ENCODE results near the gene LAMA2. TPM values are rescaled to one million over a fixed set of nuclear protein-coding genes. Genes with fewer than 3 reads are reported as not detected.

LAMA2 gene
- total and polyA plus RNA-seq, 2 donors (not counting 3 experiments of a cell fraction or from before 2014, with no cell fraction given): 0.51 to 0.75 TPM

GRCh38 chr6:129513471-129513870 is 630.5 kb downstream of the LAMA2 start:
- no peak overlapping the region for H3K9ac ChIP-seq (replicated peaks; ENCODE audit: extremely low read depth, insufficient read depth, low read length)
- intact Hi-C loops (cut with micrococcal nuclease) (no loop called here), dilution Hi-C loops (cut with MboI; ENCODE audit: extremely low pct_ligation_motif_present, low sequenced_read_pairs) (no loop called here)
- H3K36me3 ChIP-seq (ENCODE audit: control insufficient read depth in 2 of 2, extremely low read depth in 1 of 2, insufficient read depth in 2 of 2, low read length in 2 of 2): peaks cover 2 to 11% of the 10 kb centered on the region in 2 experiments
- no peaks in the 10 kb centered on the region for H3K9me1 ChIP-seq (replicated peaks; ENCODE audit: control insufficient read depth, extremely low read depth, insufficient read depth, low read length)
- FAIRE-seq: no peak
- H3K27ac ChIP-seq (ENCODE audit: insufficient read depth, low read depth, low read length): no peak overlapping the region
- BruUV-seq (replicated peaks): no TSS peak
- H3K79me2 ChIP-seq (ENCODE audit: control insufficient read depth, insufficient read depth, low read length): no peaks in the 10 kb centered on the region
- no peak overlapping the region for H3K4me2 ChIP-seq (ENCODE audit: insufficient read depth, low read length)
- ChIA-PET CTCF (interaction anchor here (1.0 to 3.8 kb wide), 5 partner anchors 10 to 62 kb away, joined by 3 to 18 read pairs (median 4); no protein-coding TSS in a partner anchor), POLR2A (no interaction called here)
- H3K9me3 ChIP-seq (replicated peaks; ENCODE audit: control insufficient read depth, insufficient read depth, low read length): no peaks in the 10 kb centered on the region
- H3K4me3 ChIP-seq (replicated peaks in 1 of 3; ENCODE audit: insufficient read depth in 1 of 3, low read depth in 1 of 3, low read length in 3 of 3): no peak overlapping the region
- DNase-seq (ENCODE audit: low read depth, low spot score): no peak
- H2AFZ ChIP-seq (ENCODE audit: low read depth, low read length): no peak overlapping the region
- peaks cover 4% of the 10 kb centered on the region for H3K4me1 ChIP-seq (ENCODE audit: control insufficient read depth, extremely low read depth, insufficient read depth, low read length)
- TF ChIP-seq POLR2A (IDR thresholded peaks at IDR 0.05; ENCODE audit: low read depth, low read length) (no peak), JUN (IDR thresholded peaks at IDR 0.05; ENCODE audit: borderline replicate concordance, insufficient read depth, insufficient read length, low read depth) (no peak), MYC (IDR thresholded peaks at IDR 0.05; ENCODE audit: low read depth, low read length) (no peak), POLR2AphosphoS5 (IDR thresholded peaks at IDR 0.05; ENCODE audit: insufficient read depth, low read depth, low read length) (no peak), EZH2 (IDR thresholded peaks at IDR 0.05; ENCODE audit: borderline replicate concordance, low read depth, low read length, severe bottlenecking) (no peak), MAX (IDR thresholded peaks at IDR 0.05; ENCODE audit: insufficient read depth, insufficient read length) (no peak), GATA2 (IDR thresholded peaks at IDR 0.05; ENCODE audit: insufficient read depth, insufficient read length, low read depth, low read length) (no peak)
- H3K27me3 ChIP-seq (ENCODE audit: control insufficient read depth in 2 of 2, insufficient read depth in 2 of 2, low read length in 2 of 2): no peaks in the 10 kb centered on the region
- no peaks in the 10 kb centered on the region for H4K20me1 ChIP-seq (replicated peaks; ENCODE audit: control insufficient read depth, extremely low read depth, insufficient read depth, low read length)

DNA sequence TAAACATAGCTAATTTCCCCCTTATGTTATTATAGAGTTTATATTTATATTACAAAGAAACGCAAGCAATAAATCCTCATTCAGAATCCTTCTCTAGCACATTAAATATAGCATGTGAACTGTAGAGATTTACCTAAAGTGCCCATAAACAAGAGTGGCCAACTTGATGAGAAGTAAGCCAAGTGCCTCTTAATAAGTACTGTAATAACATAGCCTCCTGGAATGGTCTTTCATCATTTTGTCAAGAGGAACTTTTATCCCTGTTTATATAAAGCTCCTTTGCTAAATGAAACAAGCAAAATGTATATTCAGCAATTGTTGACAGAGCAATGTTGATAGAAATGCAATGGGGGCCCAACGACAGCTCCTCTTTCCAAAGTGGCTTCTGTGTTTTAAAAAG is 632.1 kb downstream of the LAMA2 start:
- Histone ChIP-seq H4K20me1 (replicated peaks; ENCODE audit: control insufficient read depth, extremely low read depth, insufficient read depth, low read length) (no peaks in the 10 kb centered on the region), H2AFZ (ENCODE audit: low read depth, low read length) (no peak overlapping the region), H3K4me2 (ENCODE audit: insufficient read depth, low read length) (no peak overlapping the region), H3K9me1 (replicated peaks; ENCODE audit: control insufficient read depth, extremely low read depth, insufficient read depth, low read length) (no peaks in the 10 kb centered on the region), H3K27me3 (ENCODE audit: control insufficient read depth in 2 of 2, insufficient read depth in 2 of 2, low read length in 2 of 2) (no peaks in the 10 kb centered on the region), H3K36me3 (ENCODE audit: control insufficient read depth in 2 of 2, extremely low read depth in 1 of 2, insufficient read depth in 2 of 2, low read length in 2 of 2) (peaks cover 2 to 11% of the 10 kb centered on the region in 2 experiments), H3K27ac (ENCODE audit: insufficient read depth, low read depth, low read length) (no peak overlapping the region), H3K9ac (replicated peaks; ENCODE audit: extremely low read depth, insufficient read depth, low read length) (no peak overlapping the region), H3K79me2 (ENCODE audit: control insufficient read depth, insufficient read depth, low read length) (no peaks in the 10 kb centered on the region), H3K4me1 (ENCODE audit: control insufficient read depth, extremely low read depth, insufficient read depth, low read length) (peaks cover 4% of the 10 kb centered on the region), H3K4me3 (replicated peaks in 1 of 3; ENCODE audit: insufficient read depth in 1 of 3, low read depth in 1 of 3, low read length in 3 of 3) (no peak overlapping the region), H3K9me3 (replicated peaks; ENCODE audit: control insufficient read depth, insufficient read depth, low read length) (no peaks in the 10 kb centered on the region)
- TF ChIP-seq MYC (IDR thresholded peaks at IDR 0.05; ENCODE audit: low read depth, low read length): no peak
- no peak for TF ChIP-seq GATA2 (IDR thresholded peaks at IDR 0.05; ENCODE audit: insufficient read depth, insufficient read length, low read depth, low read length)
- ChIA-PET CTCF (interaction anchor here (1.1 to 1.4 kb wide), 2 partner anchors 14 to 50 kb away, joined by 3 to 4 read pairs; no protein-coding TSS in a partner anchor), POLR2A (no interaction called here)
- intact Hi-C loops (cut with micrococcal nuclease) (no loop called here), dilution Hi-C loops (cut with MboI; ENCODE audit: extremely low pct_ligation_motif_present, low sequenced_read_pairs) (no loop called here)
- BruUV-seq (replicated peaks): no TSS peak
- no peak for FAIRE-seq
- DNase-seq (ENCODE audit: low read depth, low spot score): no peak

Measured in endothelial cell of umbilical vein (primary cell).